ENCODE measurements around the gene WDR64.
"Not testable (repeated sequence)": the region's sequence is repeated elsewhere in the genome, so short reads cannot be mapped to it uniquely, and the experiment has no call there.

WDR64 gene

DNA sequence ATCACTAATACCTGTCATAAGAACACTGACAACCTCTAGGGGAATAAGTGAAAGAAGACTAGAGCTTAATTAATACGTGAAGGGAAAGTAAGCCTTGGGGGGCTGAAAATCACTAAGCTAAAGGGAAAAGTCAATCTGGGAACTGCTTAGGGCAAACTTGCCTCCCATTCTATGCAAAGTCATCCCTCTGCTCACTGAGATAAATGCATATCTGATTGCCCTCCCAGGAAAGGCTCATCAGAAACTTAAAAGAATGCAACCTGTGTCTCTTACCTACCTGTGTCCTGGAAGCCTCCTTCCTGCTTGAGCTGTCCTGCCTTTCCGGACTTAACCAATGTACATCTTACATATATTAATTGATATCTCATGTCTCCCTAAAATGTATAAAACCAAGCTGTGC lies 81.8 kb downstream of the WDR64 start:
- TF ChIP-seq, protein P1, sequence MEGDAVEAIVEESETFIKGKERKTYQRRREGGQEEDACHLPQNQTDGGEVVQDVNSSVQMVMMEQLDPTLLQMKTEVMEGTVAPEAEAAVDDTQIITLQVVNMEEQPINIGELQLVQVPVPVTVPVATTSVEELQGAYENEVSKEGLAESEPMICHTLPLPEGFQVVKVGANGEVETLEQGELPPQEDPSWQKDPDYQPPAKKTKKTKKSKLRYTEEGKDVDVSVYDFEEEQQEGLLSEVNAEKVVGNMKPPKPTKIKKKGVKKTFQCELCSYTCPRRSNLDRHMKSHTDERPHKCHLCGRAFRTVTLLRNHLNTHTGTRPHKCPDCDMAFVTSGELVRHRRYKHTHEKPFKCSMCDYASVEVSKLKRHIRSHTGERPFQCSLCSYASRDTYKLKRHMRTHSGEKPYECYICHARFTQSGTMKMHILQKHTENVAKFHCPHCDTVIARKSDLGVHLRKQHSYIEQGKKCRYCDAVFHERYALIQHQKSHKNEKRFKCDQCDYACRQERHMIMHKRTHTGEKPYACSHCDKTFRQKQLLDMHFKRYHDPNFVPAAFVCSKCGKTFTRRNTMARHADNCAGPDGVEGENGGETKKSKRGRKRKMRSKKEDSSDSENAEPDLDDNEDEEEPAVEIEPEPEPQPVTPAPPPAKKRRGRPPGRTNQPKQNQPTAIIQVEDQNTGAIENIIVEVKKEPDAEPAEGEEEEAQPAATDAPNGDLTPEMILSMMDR (IDR thresholded peaks at IDR 0.05; ENCODE audit: low read depth, low read length, missing control alignments): no peak
- no peak overlapping the region for H3K4me3 ChIP-seq (ENCODE audit: low read depth, low read length)
- no peak for DNase-seq (ENCODE audit: low read depth)

DNA sequence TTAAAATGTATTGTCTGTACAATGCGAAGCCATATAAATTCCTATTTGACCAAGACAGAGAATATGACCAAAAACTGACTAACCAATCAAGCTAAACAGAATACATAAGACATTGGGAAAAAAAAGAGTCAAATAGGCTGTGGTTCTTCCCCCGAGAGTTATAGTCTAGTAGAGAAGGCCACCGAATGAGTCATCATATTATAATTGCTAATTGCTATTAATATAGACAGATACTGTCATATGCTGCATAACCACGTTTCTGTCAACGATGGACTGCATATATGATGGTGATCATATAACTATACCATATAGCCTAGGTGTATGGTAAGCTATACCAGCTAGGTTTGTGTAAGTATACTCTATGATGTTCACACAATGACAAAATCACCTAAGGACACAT lies 82.5 kb downstream of the WDR64 start:
- DNase-seq (ENCODE audit: low read depth): no peak
- H3K4me3 ChIP-seq (ENCODE audit: low read depth, low read length): no peak overlapping the region
- TF ChIP-seq, protein P1 (IDR thresholded peaks at IDR 0.05; ENCODE audit: low read depth, low read length, missing control alignments): no peak

DNA sequence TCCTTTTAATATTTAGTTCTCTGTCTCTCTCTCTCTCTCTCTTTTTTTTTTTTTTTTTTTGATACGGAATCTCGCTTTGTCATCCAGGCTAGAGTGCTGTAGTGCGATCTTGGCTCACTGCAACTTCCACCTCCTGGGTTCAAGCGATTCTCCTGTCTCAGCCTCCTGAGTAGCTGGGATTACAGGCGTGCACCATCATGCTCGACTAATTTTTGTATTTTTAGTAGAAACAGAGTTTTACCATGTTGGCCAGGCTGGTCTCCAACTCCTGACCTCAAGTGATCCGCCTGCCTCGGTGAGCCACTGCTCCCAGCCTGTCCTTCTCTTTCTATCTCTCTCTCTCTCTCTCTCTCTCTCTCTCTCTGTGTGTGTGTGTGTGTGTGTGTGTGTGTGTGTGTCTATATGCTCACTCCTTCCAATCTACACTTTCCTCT lies 83.4 kb downstream of the WDR64 start:
- DNase-seq (ENCODE audit: low read depth); H3K4me3 ChIP-seq (ENCODE audit: low read depth, low read length): not testable (repeated sequence)

DNA sequence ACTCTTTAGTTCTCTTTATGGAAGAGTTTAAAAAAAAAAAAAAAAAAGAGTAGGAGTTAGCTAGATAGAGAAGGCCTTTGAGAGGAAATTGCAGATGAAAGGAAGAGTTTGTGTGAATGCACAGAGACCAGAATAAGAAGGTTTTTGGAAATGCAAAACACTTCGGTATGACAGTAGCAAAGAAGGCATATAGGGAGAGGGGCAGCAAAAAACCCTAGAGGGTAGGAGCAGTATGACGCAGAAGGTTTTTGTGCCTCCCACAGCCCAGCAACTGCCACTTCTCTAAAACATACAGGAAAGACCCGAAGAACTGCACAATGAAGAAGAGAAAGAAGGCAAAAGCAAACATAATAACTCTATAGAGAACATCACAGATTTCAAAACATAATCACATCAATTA lies 84.3 kb downstream of the WDR64 start:
- no peak for DNase-seq (ENCODE audit: low read depth)
- TF ChIP-seq, protein P1 (IDR thresholded peaks at IDR 0.05; ENCODE audit: low read depth, low read length, missing control alignments): no peak
- no peak overlapping the region for H3K4me3 ChIP-seq (ENCODE audit: low read depth, low read length)

DNA sequence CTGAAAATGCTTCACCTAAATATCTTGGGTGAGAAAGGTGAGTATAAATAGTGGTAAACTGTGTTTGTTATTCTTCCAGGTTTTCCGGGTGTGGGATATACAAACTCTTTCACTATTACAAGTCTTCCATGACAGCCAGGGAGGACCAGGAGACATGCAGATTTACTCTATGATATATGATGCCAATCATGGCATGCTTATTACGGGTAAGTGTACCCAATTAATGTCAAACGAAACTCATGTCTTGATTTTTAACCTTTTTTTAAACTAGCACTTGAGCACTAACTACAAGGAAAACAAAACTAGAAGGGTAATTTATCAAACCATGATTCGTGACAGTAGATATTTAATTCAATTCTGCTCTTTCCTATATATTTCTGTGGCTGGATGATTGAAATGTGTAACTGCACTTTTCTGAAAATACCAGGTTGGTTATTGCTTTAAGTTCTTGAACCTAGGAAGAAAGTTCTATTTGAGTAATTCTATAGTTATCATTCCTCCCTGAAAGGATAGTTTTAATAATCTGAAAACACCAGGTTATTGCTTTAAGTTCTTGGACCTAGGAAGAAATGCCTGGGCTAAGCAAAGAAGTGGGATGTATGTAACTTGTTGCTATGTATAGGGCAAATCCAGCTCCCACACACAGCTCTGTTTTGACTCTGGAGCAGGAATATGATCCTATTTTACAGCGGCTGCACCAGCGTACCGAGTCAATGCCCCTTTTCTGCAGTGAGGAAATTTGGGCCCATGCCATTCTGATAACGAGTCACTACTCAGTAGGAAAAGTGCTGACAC lies 86.4 kb downstream of the WDR64 start:
- no peak overlapping the region for H3K4me3 ChIP-seq (ENCODE audit: low read depth, low read length)
- TF ChIP-seq, protein P1 (IDR thresholded peaks at IDR 0.05; ENCODE audit: low read depth, low read length, missing control alignments): no peak
- no peak for DNase-seq (ENCODE audit: low read depth)

DNA sequence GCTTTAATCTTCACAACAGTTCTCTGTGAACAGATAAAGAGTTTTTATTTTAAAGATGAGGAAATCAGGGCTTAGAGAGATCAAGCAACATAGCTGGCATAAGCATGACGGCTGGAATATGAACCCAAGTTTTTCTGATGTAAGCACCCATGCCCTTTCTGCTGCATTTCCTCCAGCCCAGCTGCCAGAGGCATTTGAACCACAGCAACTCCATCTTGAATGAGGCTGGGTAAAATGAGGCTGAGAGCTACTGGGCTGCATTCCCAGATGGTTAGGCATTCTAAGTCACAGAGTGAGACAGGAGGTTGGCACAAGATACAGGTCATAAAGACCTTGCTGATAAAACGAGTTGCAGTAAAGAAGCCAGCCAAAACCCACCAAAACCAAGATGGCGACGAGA lies 90.0 kb downstream of the WDR64 start:
- DNase-seq (ENCODE audit: low read depth): no peak
- TF ChIP-seq, protein P1 (IDR thresholded peaks at IDR 0.05; ENCODE audit: low read depth, low read length, missing control alignments): no peak
- no peak overlapping the region for H3K4me3 ChIP-seq (ENCODE audit: low read depth, low read length)

DNA sequence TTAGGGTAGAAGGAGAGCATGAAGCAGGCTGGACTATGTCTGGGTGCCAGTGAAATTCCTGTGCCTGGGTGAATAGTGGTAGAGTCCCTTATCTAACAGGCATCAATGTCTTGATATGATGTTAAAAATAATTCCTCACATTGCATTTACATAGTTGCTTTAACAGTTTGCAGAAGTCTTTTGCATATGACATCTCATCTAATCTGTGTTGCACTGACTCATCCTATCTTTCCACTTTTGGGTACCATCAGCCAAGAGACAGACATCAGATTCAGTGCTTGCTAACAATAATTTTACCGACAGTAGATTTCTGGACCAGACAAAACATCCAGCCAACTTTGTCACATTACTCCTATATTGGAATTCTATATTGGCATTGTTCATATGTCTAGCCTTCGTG lies 92.5 kb downstream of the WDR64 start:
- H3K4me3 ChIP-seq (ENCODE audit: low read depth, low read length): no peak overlapping the region
- TF ChIP-seq, protein P1 (IDR thresholded peaks at IDR 0.05; ENCODE audit: low read depth, low read length, missing control alignments): no peak
- DNase-seq (ENCODE audit: low read depth): no peak
